Left ventricle myocardium superior (tissue), 1 donor: ENCODE measurements around the gene AVPI1. TPM values are rescaled to one million over a fixed set of nuclear protein-coding genes. Genes with fewer than 3 reads are reported as not detected.
A peak's percentile ranks its signal among the peaks of the same experiment; 100 is the strongest.
"Not testable (repeated sequence)": the region's sequence is repeated elsewhere in the genome, so short reads cannot be mapped to it uniquely, and the experiment has no call there.

Experiments used
- ATAC-seq: fragments of 200-7000 bp; cut with Tn5 transposase; one replicate; pipeline ENCODE4 v1.9.1; 2020; ENCODE audit warnings: mild to moderate bottlenecking, moderate library complexity
- DNase-seq: peaks from one replicate; pipeline ENCODE4 v3.0.0-alpha.2; 2020
- intact Hi-C: fragments of 100-400 bp; cut with micrococcal nuclease; formaldehyde crosslinking; loops from one replicate; pipeline ENCODE4 v1.11.0; 2022
- total RNA-seq: library from RNA; stranded (reverse); fragmentation: NEBNext Ultra II Directional; extraction: Animal tissue kit (Norgen Biotek cat#: 25700); gene quantifications from one replicate; pipeline ENCODE4 v1.2.1, GENCODE V29; 2021
- donor health status: DM: no; HTN: yes; CAD: no; lungs with severe emphysema.

Gene AVPI1
- total RNA-seq, 1 donor from 2014 or later = 8.9 TPM

- no peak for DNase-seq
- ATAC-seq = peak; percentile 82
- intact Hi-C loops = no loop called here
Measured at GRCh38 chr10:97648562-97649404, 38.3 kb downstream of the AVPI1 start.

GRCh38 chr10:97647556-97647955, 39.5 kb downstream of the AVPI1 start:
- ATAC-seq (no peak), DNase-seq (no peak)
- intact Hi-C loops = no loop called here

GRCh38 chr10:97644936-97645335, 42.1 kb downstream of the AVPI1 start:
- ATAC-seq (no peak), DNase-seq (no peak)
- intact Hi-C loops = no loop called here

- no peak for DNase-seq
- ATAC-seq = no peak
- intact Hi-C loops = no loop called here
Measured at GRCh38 chr10:97643441-97643985, 43.5 kb downstream of the AVPI1 start.

GRCh38 chr10:97642471-97643159, 44.4 kb downstream of the AVPI1 start:
- DNase-seq, ATAC-seq, intact Hi-C loops: not testable (repeated sequence)

GRCh38 chr10:97640868-97641811, 45.9 kb downstream of the AVPI1 start:
- intact Hi-C loops = no loop called here
- DNase-seq (peak; percentile 42), ATAC-seq (peak; percentile 58)

- intact Hi-C loops = no loop called here
- DNase-seq (peak; percentile 99), ATAC-seq (peak; percentile 99)
Measured at GRCh38 chr10:97640174-97640867, 46.7 kb downstream of the AVPI1 start, which contains the start of gene PI4K2A. Gene PI4K2A (plus strand): TSS chr10:97640671. CDS start chr10:97640743, 72 bp downstream.

GRCh38 chr10:97639090-97639489, 48.0 kb downstream of the AVPI1 start:
- ATAC-seq, intact Hi-C loops, DNase-seq: not testable (repeated sequence)

- intact Hi-C loops = no loop called here
- DNase-seq = no peak
- ATAC-seq = no peak
Measured at GRCh38 chr10:97635577-97635976, 51.5 kb downstream of the AVPI1 start.

- no peak for DNase-seq
- ATAC-seq = peak; percentile 1
- intact Hi-C loops = no loop called here
Measured at GRCh38 chr10:97633921-97634320, 53.1 kb downstream of the AVPI1 start.

- ATAC-seq (peak; percentile 99), DNase-seq (peak; percentile 96)
- intact Hi-C loops = no loop called here
Measured at GRCh38 chr10:97632949-97633884, 53.8 kb downstream of the AVPI1 start, which contains the start of gene MORN4. Gene MORN4 (minus strand): TSS chr10:97633500. CDS start chr10:97619653, 13,847 bp downstream.

- no peak for DNase-seq
- intact Hi-C loops = no loop called here
- ATAC-seq = no peak
Measured at GRCh38 chr10:97631098-97631497, 55.9 kb downstream of the AVPI1 start.

- intact Hi-C loops = no loop called here
- ATAC-seq (no peak), DNase-seq (no peak)
Measured at GRCh38 chr10:97629289-97629688, 57.8 kb downstream of the AVPI1 start.

GRCh38 chr10:97628228-97628627, 58.8 kb downstream of the AVPI1 start:
- intact Hi-C loops = no loop called here
- DNase-seq (no peak), ATAC-seq (no peak)

- no peak for DNase-seq
- intact Hi-C loops = no loop called here
- ATAC-seq = peak; percentile 67
Measured at GRCh38 chr10:97627731-97628130, 59.3 kb downstream of the AVPI1 start.
